GM23338 (cell line): ENCODE measurements around the gene MT1HL1. TPM values are rescaled to one million over a fixed set of nuclear protein-coding genes. Genes with fewer than 3 reads are reported as not detected.

ENCODE experiments used
- ATAC-seq: fragments of 200-7000 bp; cut with Tn5 transposase; 3 replicates; pipeline ENCODE4 v1.9.1; 2020
- DNase-seq: peaks from one replicate; pipeline ENCODE4 v3.0.0-alpha.2; 2015; ENCODE audit warnings: low spot score
- H2AFZ ChIP-seq: fragments of 200-600 bp; sonication (generic); 2 replicates; pipeline ENCODE4 v1.8.0; 2016; ENCODE audit warnings: antibody characterized with exemption, mild to moderate bottlenecking, moderate library complexity
- H3F3A ChIP-seq: fragments of 200-600 bp; sonication (generic); replicated peaks from 2 replicates; pipeline ENCODE4 v1.8.0; 2017; ENCODE audit warnings: antibody characterized with exemption, mixed run types, low read depth
- H3K27ac ChIP-seq: fragments of 200-600 bp; sonication (generic); 2 replicates; pipeline ENCODE4 v1.6.1; 2016; ENCODE audit warnings: low read depth
- H3K27me3 ChIP-seq: fragments of 200-600 bp; sonication (generic); 2 replicates; pipeline ENCODE4 v1.8.0; 2016; ENCODE audit warnings: mild to moderate bottlenecking, mixed run types, moderate library complexity; ENCODE audit not compliant: insufficient read depth
- H3K36me3 ChIP-seq: fragments of 200-600 bp; sonication (generic); 2 replicates; pipeline ENCODE4 v1.8.0; 2016; ENCODE audit warnings: mild to moderate bottlenecking; ENCODE audit not compliant: insufficient read depth
- H3K4me1 ChIP-seq: fragments of 200-600 bp; sonication (generic); 2 replicates; pipeline ENCODE4 v1.8.0; 2016; ENCODE audit warnings: mild to moderate bottlenecking, moderate library complexity; ENCODE audit not compliant: insufficient read depth
- H3K4me2 ChIP-seq: fragments of 200-600 bp; sonication (generic); 2 replicates; pipeline ENCODE4 v1.7.1; 2017; ENCODE audit warnings: mixed run types
- H3K4me3 ChIP-seq: fragments of 200-600 bp; sonication (generic); 2 replicates; pipeline ENCODE4 v1.6.1; 2016; ENCODE audit warnings: mixed run types
- H3K79me2 ChIP-seq: fragments of 200-600 bp; sonication (generic); replicated peaks from 2 replicates; pipeline ENCODE4 v1.8.0; 2017; ENCODE audit warnings: mild to moderate bottlenecking; ENCODE audit not compliant: insufficient read depth
- H3K9me2 ChIP-seq: fragments of 200-600 bp; sonication (generic); 2 replicates; pipeline ENCODE4 v1.8.0; 2017; ENCODE audit not compliant: insufficient read depth
- H4K20me1 ChIP-seq: fragments of 200-600 bp; sonication (generic); replicated peaks from 2 replicates; pipeline ENCODE4 v1.8.0; 2017; ENCODE audit warnings: mild to moderate bottlenecking; ENCODE audit not compliant: insufficient read depth
- H3K27ac Mint-ChIP-seq: 2 replicates; pipeline ENCODE4 v1.8.0; 2020; ENCODE audit warnings: inconsistent platforms, mild to moderate bottlenecking, moderate library complexity, mixed read lengths
- H3K27me3 Mint-ChIP-seq: 3 replicates; pipeline ENCODE4 v1.8.0; 2022; ENCODE audit warnings: low read depth, mild to moderate bottlenecking, moderate library complexity, mixed read lengths, inconsistent platforms; ENCODE audit not compliant: insufficient read depth, poor library complexity
- H3K36me3 Mint-ChIP-seq: 3 replicates; pipeline ENCODE4 v1.8.0; 2021; ENCODE audit warnings: low read depth, mild to moderate bottlenecking, inconsistent platforms, moderate library complexity, mixed read lengths
- H3K4me1 Mint-ChIP-seq: 3 replicates; pipeline ENCODE4 v1.8.0; 2020; ENCODE audit warnings: mild to moderate bottlenecking, inconsistent platforms, mixed read lengths
- H3K4me3 Mint-ChIP-seq: 3 replicates; pipeline ENCODE4 v1.8.0; 2021; ENCODE audit warnings: moderate library complexity, mild to moderate bottlenecking, inconsistent platforms, mixed read lengths
- H3K9me3 Mint-ChIP-seq: 3 replicates; pipeline ENCODE4 v1.8.0; 2020; ENCODE audit warnings: moderate library complexity, mild to moderate bottlenecking, inconsistent platforms, mixed read lengths
- CREB1 ChIP-seq: fragments of 250-450 bp; sonication (Bioruptor Pico); IDR thresholded peaks from 2 replicates; pipeline ENCODE4 v1.5.0; 2020; ENCODE audit warnings: low read depth, mild to moderate bottlenecking, moderate library complexity
- CTCF ChIP-seq, 2 experiments: fragments of 200-600 bp in 1 of 2; sonication (generic) in 1 of 2; conservative IDR thresholded peaks; 2 replicates each; pipeline versions ENCODE4 v1.5.1 to v1.6.1; 2016 to 2017; ENCODE audit warnings: antibody characterized with exemption in 2 of 2, low read depth in 2 of 2, mild to moderate bottlenecking in 2 of 2, moderate library complexity in 1 of 2
- ETS1 ChIP-seq: IDR thresholded peaks from 2 replicates; pipeline ENCODE4 v1.6.1; 2016; ENCODE audit warnings: antibody characterized with exemption
- EZH2phosphoT487 ChIP-seq: fragments of 200-600 bp; sonication (generic); IDR thresholded peaks from one replicate; pipeline ENCODE4 v1.8.1; 2018; ENCODE audit warnings: antibody characterized with exemption; ENCODE audit not compliant: unreplicated experiment
- JUNB ChIP-seq: IDR thresholded peaks from one replicate; pipeline ENCODE4 v1.6.1; 2016; ENCODE audit warnings: antibody characterized with exemption; ENCODE audit not compliant: unreplicated experiment
- NANOG ChIP-seq: IDR thresholded peaks from 2 replicates; pipeline ENCODE4 v1.6.1; 2016; ENCODE audit warnings: antibody characterized with exemption, borderline replicate concordance
- POLR2AphosphoS5 ChIP-seq: IDR thresholded peaks from 2 replicates; pipeline ENCODE4 v1.6.1; 2016; ENCODE audit warnings: antibody characterized with exemption, low read depth
- REST ChIP-seq: IDR thresholded peaks from one replicate; pipeline ENCODE4 v1.6.1; 2018; ENCODE audit warnings: antibody characterized with exemption; ENCODE audit not compliant: unreplicated experiment
- STAT1 ChIP-seq: IDR thresholded peaks from one replicate; pipeline ENCODE4 v1.6.1; 2016; ENCODE audit warnings: antibody characterized with exemption; ENCODE audit not compliant: unreplicated experiment
- ZNF114 ChIP-seq: fragments of 250-450 bp; sonication (Bioruptor Pico); IDR thresholded peaks from 2 replicates; pipeline ENCODE4 v1.5.0; 2020; ENCODE audit warnings: mild to moderate bottlenecking, moderate library complexity
- ZNF331 ChIP-seq: fragments of 250-450 bp; sonication (Bioruptor Pico); IDR thresholded peaks from 2 replicates; pipeline ENCODE4 v1.5.0; 2020; ENCODE audit warnings: low read depth, mild to moderate bottlenecking, moderate library complexity
- ZNF462 ChIP-seq: fragments of 250-450 bp; sonication (Bioruptor Pico); IDR thresholded peaks from 2 replicates; pipeline ENCODE4 v1.5.0; 2020; ENCODE audit warnings: mild to moderate bottlenecking, moderate library complexity
- polyA plus RNA-seq: library from polyadenylated mRNA; unstranded; fragments of >200 nt; fragmentation: Nextera tagmentation; extraction: Ambion mirVana; gene quantifications from 2 replicates; pipeline ENCODE4 v1.2.1, GENCODE V29; 2016
- total RNA-seq: library from RNA; depleted of rRNA; stranded (reverse); fragments of >200 nt; shearing (Covaris generic); gene quantifications from 2 replicates; pipeline ENCODE4 v1.2.3, GENCODE V29; 2014

MT1HL1 gene
- total and polyA plus RNA-seq, 2 experiments from 2014 or later, result not detected

- no peak for TF ChIP-seq ZNF462 (CRISPR knock-in tag)
- TF ChIP-seq ZNF331, result no peak
- no peak for TF ChIP-seq ETS1
- no peak for TF ChIP-seq ZNF114
- TF ChIP-seq EZH2phosphoT487, result no peak
- no peak for TF ChIP-seq NANOG
Observed at GRCh38 chr1:237005674-237006073, 1.4 kb upstream of the MT1HL1 start (continued).

GRCh38 chr1:237003516-237003915 lies 725 bp downstream of the MT1HL1 start:
- Mint-ChIP-seq H3K27me3 (no peaks in the 10 kb centered on the region), H3K4me3 (no peak overlapping the region), H3K4me1 (peaks cover 9% of the 10 kb centered on the region), H3K9me3 (no peaks in the 10 kb centered on the region; the same call in 2 of the 3 replicates), H3K27ac (no peak overlapping the region), H3K36me3 (no peaks in the 10 kb centered on the region)
- no peaks in the 10 kb centered on the region for H3K27me3 ChIP-seq
- H3K4me2 ChIP-seq, result no peak overlapping the region
- peaks cover 5% of the 10 kb centered on the region; the same call in 1 of the 2 replicates for H3K9me2 ChIP-seq
- no peaks in the 10 kb centered on the region for H3K36me3 ChIP-seq
- no peaks in the 10 kb centered on the region for H4K20me1 ChIP-seq
- H3K4me3 ChIP-seq, result no peak overlapping the region
- DNase-seq (no peak), ATAC-seq (no peak)
- peaks cover 5% of the 10 kb centered on the region for H3K4me1 ChIP-seq
- H3K79me2 ChIP-seq, result no peaks in the 10 kb centered on the region
- peak overlapping the region; percentile 43; the same call in 1 of the 2 replicates for H2AFZ ChIP-seq
- H3K27ac ChIP-seq, result no peak overlapping the region
- H3F3A ChIP-seq, result no peaks in the 10 kb centered on the region
- no peak for TF ChIP-seq ZNF114
- no peak for TF ChIP-seq JUNB
- TF ChIP-seq POLR2AphosphoS5, result no peak
- TF ChIP-seq STAT1, result no peak
- TF ChIP-seq REST, result no peak
- TF ChIP-seq ETS1, result no peak
- no peak for TF ChIP-seq CREB1
- no peak for TF ChIP-seq EZH2phosphoT487
- no peak for TF ChIP-seq CTCF (conservative IDR thresholded peaks at IDR 0.05; ENCODE audit: low read depth in 2 of 2)
- no peak for TF ChIP-seq ZNF331
